ENCODE data around the gene LRRC51.

Gene LRRC51

DNA sequence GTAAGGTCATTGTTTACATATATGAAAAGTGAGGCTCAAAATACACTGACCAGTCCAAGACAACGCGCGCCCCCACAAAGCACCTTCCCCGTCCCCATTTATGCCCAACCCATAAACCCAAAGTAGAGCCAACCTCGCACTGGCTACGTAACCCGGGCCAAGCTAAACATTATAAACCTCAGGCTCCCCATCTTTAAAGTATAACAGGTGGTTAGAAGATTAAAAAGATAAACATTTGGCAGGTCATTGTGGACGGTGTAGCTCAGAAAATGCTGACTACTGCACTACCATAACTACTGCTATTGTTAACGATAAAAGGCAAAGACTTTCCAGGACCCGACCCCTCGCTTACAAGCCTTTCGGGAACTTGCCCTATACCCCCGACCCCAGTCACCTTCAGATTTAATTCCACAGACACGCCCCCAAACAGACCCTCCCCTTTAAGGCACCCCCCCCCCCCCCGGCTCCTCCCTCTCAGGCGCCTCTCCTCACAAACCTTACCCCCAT is 778 bp upstream of the LRRC51 start:
- Histone ChIP-seq H3K9me2 (replicated peaks; ENCODE audit: low read depth, low read length) (no peaks in the 10 kb centered on the region), H3K79me2 (ENCODE audit: insufficient read depth, low read length) (peaks cover 54% of the 10 kb centered on the region), H2AFZ (ENCODE audit: low read length) (peak overlapping the region; percentile 80), H3K27me3 (ENCODE audit: insufficient read depth, low read length, poor library complexity, severe bottlenecking) (no peaks in the 10 kb centered on the region), H3K4me2 (ENCODE audit: low read depth, low read length, poor library complexity, severe bottlenecking) (peak overlapping the region; percentile 94), H3K4me1 (ENCODE audit: insufficient read depth, low read length, poor library complexity, severe bottlenecking) (peaks cover 44% of the 10 kb centered on the region), H3F3A (ENCODE audit: low read depth) (no peaks in the 10 kb centered on the region), H4K20me1 (ENCODE audit: insufficient read depth, low read length, poor library complexity, severe bottlenecking) (peaks cover 35% of the 10 kb centered on the region), H3K4me3 (ENCODE audit: low read length, poor library complexity, severe bottlenecking) (peak overlapping the region; percentile 98), H3K9ac (ENCODE audit: low read depth, low read length, poor library complexity, severe bottlenecking) (peak overlapping the region; percentile 84), H3K9me3 (ENCODE audit: insufficient read depth, low read depth, low read length) (no peaks in the 10 kb centered on the region), H3K36me3 (ENCODE audit: insufficient read depth, low read length) (no peaks in the 10 kb centered on the region)
- TF ChIP-seq, protein P1, sequence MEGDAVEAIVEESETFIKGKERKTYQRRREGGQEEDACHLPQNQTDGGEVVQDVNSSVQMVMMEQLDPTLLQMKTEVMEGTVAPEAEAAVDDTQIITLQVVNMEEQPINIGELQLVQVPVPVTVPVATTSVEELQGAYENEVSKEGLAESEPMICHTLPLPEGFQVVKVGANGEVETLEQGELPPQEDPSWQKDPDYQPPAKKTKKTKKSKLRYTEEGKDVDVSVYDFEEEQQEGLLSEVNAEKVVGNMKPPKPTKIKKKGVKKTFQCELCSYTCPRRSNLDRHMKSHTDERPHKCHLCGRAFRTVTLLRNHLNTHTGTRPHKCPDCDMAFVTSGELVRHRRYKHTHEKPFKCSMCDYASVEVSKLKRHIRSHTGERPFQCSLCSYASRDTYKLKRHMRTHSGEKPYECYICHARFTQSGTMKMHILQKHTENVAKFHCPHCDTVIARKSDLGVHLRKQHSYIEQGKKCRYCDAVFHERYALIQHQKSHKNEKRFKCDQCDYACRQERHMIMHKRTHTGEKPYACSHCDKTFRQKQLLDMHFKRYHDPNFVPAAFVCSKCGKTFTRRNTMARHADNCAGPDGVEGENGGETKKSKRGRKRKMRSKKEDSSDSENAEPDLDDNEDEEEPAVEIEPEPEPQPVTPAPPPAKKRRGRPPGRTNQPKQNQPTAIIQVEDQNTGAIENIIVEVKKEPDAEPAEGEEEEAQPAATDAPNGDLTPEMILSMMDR (conservative IDR thresholded peaks at IDR 0.05; ENCODE audit: low read length) = no peak
- TF ChIP-seq EZH2phosphoT487 (IDR thresholded peaks at IDR 0.05; ENCODE audit: borderline replicate concordance) = no peak

DNA sequence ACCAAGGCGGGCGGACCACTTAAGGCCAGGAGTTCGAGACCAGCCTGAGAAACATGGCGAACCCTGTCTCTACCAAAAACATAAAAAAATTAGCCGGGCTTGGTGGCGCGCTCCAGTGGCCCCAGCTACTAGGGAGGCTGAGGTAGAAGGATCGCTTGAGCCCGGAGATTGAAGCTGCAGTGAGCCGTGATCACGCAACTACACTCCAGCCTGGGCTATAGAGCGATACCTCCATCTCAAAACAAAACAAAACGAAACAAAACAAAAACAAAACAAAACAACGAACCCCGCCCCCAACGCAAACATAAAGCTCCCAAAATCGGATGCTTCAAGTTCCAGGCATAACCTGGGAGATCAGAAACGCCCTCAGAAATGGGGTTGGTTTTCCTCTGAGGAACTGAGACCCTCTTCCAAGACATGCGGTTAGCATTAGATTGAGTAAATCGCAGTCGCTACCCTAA is 564 bp downstream of the LRRC51 start:
- Histone ChIP-seq H3K79me2 (ENCODE audit: insufficient read depth, low read length) (peaks cover 41% of the 10 kb centered on the region), H3K9ac (ENCODE audit: low read depth, low read length, poor library complexity, severe bottlenecking) (peak overlapping the region; percentile 62), H4K20me1 (ENCODE audit: insufficient read depth, low read length, poor library complexity, severe bottlenecking) (peaks cover 30% of the 10 kb centered on the region), H3K9me3 (ENCODE audit: insufficient read depth, low read depth, low read length) (no peaks in the 10 kb centered on the region), H3K36me3 (ENCODE audit: insufficient read depth, low read length) (no peaks in the 10 kb centered on the region), H3K27me3 (ENCODE audit: insufficient read depth, low read length, poor library complexity, severe bottlenecking) (no peaks in the 10 kb centered on the region), H2AFZ (ENCODE audit: low read length) (peak overlapping the region; percentile 80), H3K4me3 (ENCODE audit: low read length, poor library complexity, severe bottlenecking) (peak overlapping the region; percentile 98), H3K4me1 (ENCODE audit: insufficient read depth, low read length, poor library complexity, severe bottlenecking) (peaks cover 37% of the 10 kb centered on the region), H3K9me2 (replicated peaks; ENCODE audit: low read depth, low read length) (no peaks in the 10 kb centered on the region), H3K4me2 (ENCODE audit: low read depth, low read length, poor library complexity, severe bottlenecking) (peak overlapping the region; percentile 78), H3F3A (ENCODE audit: low read depth) (no peaks in the 10 kb centered on the region)
- TF ChIP-seq, protein P1 (conservative IDR thresholded peaks at IDR 0.05; ENCODE audit: low read length) = no peak
- TF ChIP-seq EZH2phosphoT487 (IDR thresholded peaks at IDR 0.05; ENCODE audit: borderline replicate concordance) = no peak

- Histone ChIP-seq H3K4me3 (ENCODE audit: low read length, poor library complexity, severe bottlenecking) (no peak overlapping the region), H3K27me3 (ENCODE audit: insufficient read depth, low read length, poor library complexity, severe bottlenecking) (no peaks in the 10 kb centered on the region), H3K4me1 (ENCODE audit: insufficient read depth, low read length, poor library complexity, severe bottlenecking) (peaks cover 36% of the 10 kb centered on the region), H2AFZ (ENCODE audit: low read length) (no peak overlapping the region), H3K9me3 (ENCODE audit: insufficient read depth, low read depth, low read length) (no peaks in the 10 kb centered on the region), H3F3A (ENCODE audit: low read depth) (no peaks in the 10 kb centered on the region), H4K20me1 (ENCODE audit: insufficient read depth, low read length, poor library complexity, severe bottlenecking) (peaks cover 28% of the 10 kb centered on the region), H3K9me2 (replicated peaks; ENCODE audit: low read depth, low read length) (no peaks in the 10 kb centered on the region), H3K4me2 (ENCODE audit: low read depth, low read length, poor library complexity, severe bottlenecking) (peak overlapping the region; percentile 78), H3K9ac (ENCODE audit: low read depth, low read length, poor library complexity, severe bottlenecking) (no peak overlapping the region), H3K36me3 (ENCODE audit: insufficient read depth, low read length) (no peaks in the 10 kb centered on the region), H3K79me2 (ENCODE audit: insufficient read depth, low read length) (peaks cover 34% of the 10 kb centered on the region)
- no peak for TF ChIP-seq EZH2phosphoT487 (IDR thresholded peaks at IDR 0.05; ENCODE audit: borderline replicate concordance)
Observed at GRCh38 chr11:72081821-72082453, 1.3 kb downstream of the LRRC51 start.
